Mesenchymal stem cell (in vitro differentiated cells and primary cell): ENCODE data around the gene GRIK2.

ENCODE experiments used
- DNase-seq: peaks from one replicate; pipeline ENCODE4 v3.0.0-alpha.2; 2013
- H2AFZ ChIP-seq: one replicate; pipeline ENCODE4 v1.6.1; 2013; ENCODE audit warnings: low read depth, mild to moderate bottlenecking, control low read depth, inconsistent platforms, low read length, moderate library complexity
- H2AK5ac ChIP-seq: 2 replicates; pipeline ENCODE4 v1.6.1; 2013; ENCODE audit warnings: low read length, moderate library complexity, mild to moderate bottlenecking, inconsistent platforms; ENCODE audit not compliant: severe bottlenecking
- H2BK120ac ChIP-seq: one replicate; pipeline ENCODE4 v1.6.1; 2013; ENCODE audit warnings: low read depth, mild to moderate bottlenecking, inconsistent platforms, low read length, moderate library complexity
- H2BK12ac ChIP-seq, 2 experiments: one replicate each; pipeline ENCODE4 v1.6.1; 2013; ENCODE audit warnings: inconsistent platforms in 2 of 2, low read length in 2 of 2, mild to moderate bottlenecking in 2 of 2, moderate library complexity in 2 of 2, control low read depth in 1 of 2
- H2BK15ac ChIP-seq: one replicate; pipeline ENCODE4 v1.6.1; 2013; ENCODE audit warnings: mild to moderate bottlenecking, low read depth, inconsistent platforms; ENCODE audit not compliant: poor library complexity, severe bottlenecking
- H2BK5ac ChIP-seq: 2 replicates; pipeline ENCODE4 v1.6.1; 2013; ENCODE audit warnings: low read depth, mild to moderate bottlenecking, low read length, control low read depth, inconsistent platforms; ENCODE audit not compliant: poor library complexity, severe bottlenecking
- H3K14ac ChIP-seq, 2 experiments: one replicate each; pipeline ENCODE4 v1.6.1; 2013; ENCODE audit warnings: inconsistent platforms in 2 of 2, low read length in 2 of 2, control low read depth in 1 of 2, mild to moderate bottlenecking in 1 of 2, moderate library complexity in 1 of 2
- H3K18ac ChIP-seq, 2 experiments: one replicate each; pipeline ENCODE4 v1.6.1; 2013; ENCODE audit warnings: inconsistent platforms in 2 of 2, low read length in 2 of 2, control low read depth in 1 of 2, low read depth in 1 of 2, mild to moderate bottlenecking in 1 of 2
- H3K23ac ChIP-seq, 2 experiments: one replicate each; pipeline ENCODE4 v1.6.1; 2013; ENCODE audit warnings: inconsistent platforms in 2 of 2, low read length in 2 of 2, mild to moderate bottlenecking in 2 of 2, moderate library complexity in 2 of 2, control low read depth in 1 of 2
- H3K27ac ChIP-seq: 2 replicates; pipeline ENCODE4 v1.5.1; 2013; ENCODE audit warnings: mild to moderate bottlenecking, moderate library complexity, low read length, control low read depth, inconsistent platforms; ENCODE audit not compliant: poor library complexity, severe bottlenecking
- H3K27me3 ChIP-seq, 2 experiments: 2 replicates each; pipeline versions ENCODE4 v1.6.1 to v1.7.0; 2013; ENCODE audit warnings: low read length in 2 of 2, mild to moderate bottlenecking in 2 of 2, moderate library complexity in 2 of 2, control low read depth in 1 of 2, inconsistent platforms in 1 of 2; ENCODE audit not compliant: control insufficient read depth in 1 of 2, insufficient read depth in 1 of 2
- H3K36me3 ChIP-seq, 2 experiments: 2 replicates each; pipeline versions ENCODE4 v1.6.1 to v1.7.0; 2013; ENCODE audit warnings: low read length in 2 of 2, control low read depth in 1 of 2, inconsistent platforms in 1 of 2, low read depth in 1 of 2, mild to moderate bottlenecking in 1 of 2; ENCODE audit not compliant: insufficient read depth in 2 of 2, control insufficient read depth in 1 of 2
- H3K4ac ChIP-seq, 2 experiments: one replicate each; pipeline ENCODE4 v1.6.1; 2013; ENCODE audit warnings: inconsistent platforms in 2 of 2, low read length in 2 of 2, mild to moderate bottlenecking in 2 of 2, moderate library complexity in 2 of 2, control low read depth in 1 of 2, low read depth in 1 of 2
- H3K4me1 ChIP-seq: 2 replicates; pipeline ENCODE4 v1.6.1; 2013; ENCODE audit warnings: low read depth, low read length, control low read depth; ENCODE audit not compliant: control insufficient read depth, insufficient read depth
- H3K4me2 ChIP-seq: 2 replicates; pipeline ENCODE4 v1.6.1; 2013; ENCODE audit warnings: low read length, mild to moderate bottlenecking, inconsistent platforms; ENCODE audit not compliant: poor library complexity, severe bottlenecking
- H3K4me3 ChIP-seq, 2 experiments: 2 replicates each; pipeline versions ENCODE4 v1.5.1 to v1.7.0; 2013; ENCODE audit warnings: low read length in 2 of 2, mild to moderate bottlenecking in 2 of 2, control low read depth in 1 of 2, low read depth in 1 of 2; ENCODE audit not compliant: insufficient read depth in 1 of 2
- H3K79me1 ChIP-seq: replicated peaks from 2 replicates; pipeline ENCODE4 v1.6.1; 2013; ENCODE audit warnings: mild to moderate bottlenecking, control low read depth, low read length, inconsistent platforms; ENCODE audit not compliant: poor library complexity, severe bottlenecking
- H3K9ac ChIP-seq: 2 replicates; pipeline ENCODE4 v1.7.0; 2013; ENCODE audit warnings: mild to moderate bottlenecking, low read length, moderate library complexity
- H3K9me3 ChIP-seq: 2 replicates; pipeline ENCODE4 v1.7.0; 2013; ENCODE audit warnings: mild to moderate bottlenecking, low read length; ENCODE audit not compliant: control insufficient read depth
- H4K8ac ChIP-seq: one replicate; pipeline ENCODE4 v1.6.1; 2013; ENCODE audit warnings: inconsistent platforms, mild to moderate bottlenecking, low read length, moderate library complexity
- H4K91ac ChIP-seq: one replicate; pipeline ENCODE4 v1.6.1; 2013; ENCODE audit warnings: mild to moderate bottlenecking, low read length, inconsistent platforms
- WGBS: methylation state at CpG from one replicate; pipeline ENCODE4 v1.1.7; 2013; ENCODE audit warnings: mixed read lengths; 5-methylcytosine and 5-hydroxymethylcytosine counted together

Gene GRIK2

GRCh38 chr6:101509536-101509935 lies 116.0 kb downstream of the GRIK2 start:
- H4K91ac ChIP-seq: no peak overlapping the region
- no peak overlapping the region for H2BK5ac ChIP-seq
- no peak overlapping the region for H3K9ac ChIP-seq
- no peak overlapping the region for H3K23ac ChIP-seq
- no peak overlapping the region for H3K4me2 ChIP-seq
- no peaks in the 10 kb centered on the region for H3K4me1 ChIP-seq
- no peak overlapping the region for H3K18ac ChIP-seq
- H2BK120ac ChIP-seq: no peak overlapping the region
- H3K27ac ChIP-seq: no peak overlapping the region
- H2AFZ ChIP-seq: no peak overlapping the region
- no peaks in the 10 kb centered on the region for H3K27me3 ChIP-seq
- no peak for DNase-seq
- H2AK5ac ChIP-seq: no peak overlapping the region
- H3K4ac ChIP-seq: no peak overlapping the region
- no peaks in the 10 kb centered on the region for H3K9me3 ChIP-seq
- H3K79me1 ChIP-seq: no peaks in the 10 kb centered on the region
- H2BK12ac ChIP-seq: no peak overlapping the region
- no peak overlapping the region for H4K8ac ChIP-seq
- no peak overlapping the region for H2BK15ac ChIP-seq
- H3K4me3 ChIP-seq: no peak overlapping the region
- no peak overlapping the region for H3K14ac ChIP-seq
- H3K36me3 ChIP-seq: no peaks in the 10 kb centered on the region

GRCh38 chr6:101513181-101513580 lies 119.7 kb downstream of the GRIK2 start:
- no peak overlapping the region for H3K9ac ChIP-seq
- no peak overlapping the region for H2AFZ ChIP-seq
- H2BK15ac ChIP-seq: no peak overlapping the region
- no peaks in the 10 kb centered on the region for H3K9me3 ChIP-seq
- no peak overlapping the region for H2BK12ac ChIP-seq
- H3K79me1 ChIP-seq: no peaks in the 10 kb centered on the region
- no peak overlapping the region for H2BK5ac ChIP-seq
- H2AK5ac ChIP-seq: no peak overlapping the region
- no peak overlapping the region for H3K23ac ChIP-seq
- DNase-seq: no peak
- no peak overlapping the region for H3K4me3 ChIP-seq
- H4K91ac ChIP-seq: no peak overlapping the region
- no peak overlapping the region for H3K27ac ChIP-seq
- H2BK120ac ChIP-seq: no peak overlapping the region
- H3K27me3 ChIP-seq: no peaks in the 10 kb centered on the region
- H4K8ac ChIP-seq: no peak overlapping the region
- H3K4me1 ChIP-seq: no peaks in the 10 kb centered on the region
- H3K4me2 ChIP-seq: no peak overlapping the region
- 93% methylated on average over 1 of the region's 1 CpG for WGBS
- no peak overlapping the region for H3K14ac ChIP-seq
- H3K18ac ChIP-seq: no peak overlapping the region
- no peak overlapping the region for H3K4ac ChIP-seq
- H3K36me3 ChIP-seq: no peaks in the 10 kb centered on the region

DNA sequence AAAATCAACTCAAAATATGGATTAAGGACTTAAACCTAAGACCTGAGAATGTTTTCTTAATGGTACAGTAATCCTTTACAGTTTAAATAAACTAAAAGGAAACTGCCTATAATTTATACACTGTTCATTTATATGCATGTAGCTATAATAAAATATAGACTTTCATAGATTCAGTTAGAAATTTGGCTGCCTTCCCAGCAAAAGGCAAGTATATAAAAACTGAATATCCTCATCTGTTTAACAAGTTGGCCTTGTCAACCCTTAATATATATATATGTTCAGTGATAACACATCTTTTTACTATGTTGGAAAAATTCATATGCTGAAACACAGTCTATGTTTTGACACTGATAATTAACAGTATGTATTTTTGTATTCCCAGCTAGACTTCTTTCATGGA lies 123.1 kb downstream of the GRIK2 start:
- no peak overlapping the region for H2BK15ac ChIP-seq
- H4K8ac ChIP-seq: no peak overlapping the region
- H3K79me1 ChIP-seq: no peaks in the 10 kb centered on the region
- H3K36me3 ChIP-seq: no peaks in the 10 kb centered on the region
- no peak overlapping the region for H2AFZ ChIP-seq
- H3K14ac ChIP-seq: no peak overlapping the region
- H3K18ac ChIP-seq: no peak overlapping the region
- no peak overlapping the region for H4K91ac ChIP-seq
- no peak overlapping the region for H2AK5ac ChIP-seq
- H3K27ac ChIP-seq: no peak overlapping the region
- H2BK5ac ChIP-seq: no peak overlapping the region
- H2BK120ac ChIP-seq: no peak overlapping the region
- H3K9me3 ChIP-seq: no peaks in the 10 kb centered on the region
- H3K4me2 ChIP-seq: no peak overlapping the region
- H3K4ac ChIP-seq: no peak overlapping the region
- no peak overlapping the region for H2BK12ac ChIP-seq
- H3K23ac ChIP-seq: no peak overlapping the region
- no peak overlapping the region for H3K4me3 ChIP-seq
- no peaks in the 10 kb centered on the region for H3K27me3 ChIP-seq
- no peaks in the 10 kb centered on the region for H3K4me1 ChIP-seq
- no peak overlapping the region for H3K9ac ChIP-seq
- no peak for DNase-seq

GRCh38 chr6:101517632-101518031 lies 124.1 kb downstream of the GRIK2 start:
- Histone ChIP-seq H3K9me3 (no peaks in the 10 kb centered on the region), H3K23ac (no peak overlapping the region), H3K36me3 (no peaks in the 10 kb centered on the region), H2BK15ac (no peak overlapping the region), H3K4me3 (no peak overlapping the region), H3K14ac (no peak overlapping the region), H2BK12ac (no peak overlapping the region), H3K4me2 (no peak overlapping the region), H2AK5ac (no peak overlapping the region), H3K27ac (no peak overlapping the region), H2AFZ (no peak overlapping the region), H3K4ac (no peak overlapping the region), H4K91ac (no peak overlapping the region), H4K8ac (no peak overlapping the region), H2BK120ac (no peak overlapping the region), H3K79me1 (no peaks in the 10 kb centered on the region), H2BK5ac (no peak overlapping the region), H3K4me1 (no peaks in the 10 kb centered on the region), H3K18ac (no peak overlapping the region), H3K9ac (no peak overlapping the region), H3K27me3 (no peaks in the 10 kb centered on the region)
- no CpG with 5 or more reads among the region's 1 CpG for WGBS
- DNase-seq: no peak
